ENCODE results near the gene SELENON. TPM values are rescaled to one million over a fixed set of nuclear protein-coding genes. Genes with fewer than 3 reads are reported as not detected.

SELENON gene
- polyA plus RNA-seq, 3 donors = 1.5 to 31.5 (median 3.5) TPM

- H3K4me2 ChIP-seq (replicated peaks; ENCODE audit: extremely low read depth, low read length, poor library complexity, severe bottlenecking) = no peak overlapping the region
- H3K4me3 Mint-ChIP-seq = no peak overlapping the region
- H3K27ac ChIP-seq (ENCODE audit: low read depth in 1 of 2, low read length in 2 of 2) = no peak overlapping the region
- no peaks in the 10 kb centered on the region for H3K4me1 Mint-ChIP-seq
- H3K27ac Mint-ChIP-seq = peak overlapping the region in 2 of 7 donors; percentile 33 to 46
- no peaks in the 10 kb centered on the region for H3K79me2 ChIP-seq (ENCODE audit: insufficient read depth, low read length)
- no peak for TF ChIP-seq CTCF (IDR thresholded peaks at IDR 0.05)
- H3K4me1 ChIP-seq (ENCODE audit: control insufficient read depth in 1 of 2, insufficient read depth in 2 of 2, low read length in 2 of 2) = no peaks in the 10 kb centered on the region
- 56% methylated on average over 11 of the region's 18 CpGs for WGBS (ENCODE audit: insufficient coverage)
- no peaks in the 10 kb centered on the region for H3K9me3 Mint-ChIP-seq
- H3K9me3 ChIP-seq (replicated peaks in 1 of 2; ENCODE audit: control insufficient read depth in 1 of 2, insufficient read depth in 1 of 2, low read length in 2 of 2) = no peaks in the 10 kb centered on the region
- H3K9ac ChIP-seq (ENCODE audit: insufficient read depth, low read length, poor library complexity, severe bottlenecking) = no peak overlapping the region
- DNase-seq = no peak
- H3K4me3 ChIP-seq (replicated peaks in 1 of 3; ENCODE audit: low read depth in 2 of 3, low read length in 3 of 3) = no peak overlapping the region
- peaks cover 17 to 37% of the 10 kb centered on the region in 2 donors for H3K36me3 ChIP-seq (replicated peaks in 1 of 2; ENCODE audit: control insufficient read depth in 1 of 2, insufficient read depth in 2 of 2, low read length in 2 of 2)
- intact Hi-C loops (cut with micrococcal nuclease) = no loop called here
- H2AFZ ChIP-seq (ENCODE audit: insufficient read depth, low read depth, low read length, poor library complexity, severe bottlenecking) = no peak overlapping the region
- H3K27me3 ChIP-seq (ENCODE audit: control insufficient read depth in 2 of 2, insufficient read depth in 2 of 2, low read length in 2 of 2) = no peaks in the 10 kb centered on the region
- peaks cover 33 to 46% of the 10 kb centered on the region in 2 donors for H3K36me3 Mint-ChIP-seq
- H3K27me3 Mint-ChIP-seq (ENCODE audit: low read depth in 3 of 3) = peaks cover 1 to 2% (median 2%) of the 10 kb centered on the region in 3 donors
- H4K20me1 ChIP-seq (ENCODE audit: insufficient read depth, low read length) = no peaks in the 10 kb centered on the region
Observed at GRCh38 chr1:25782608-25783201, 17.3 kb upstream of the SELENON start.

GRCh38 chr1:25784575-25785051 lies 15.4 kb upstream of the SELENON start:
- H4K20me1 ChIP-seq (ENCODE audit: insufficient read depth, low read length) = no peaks in the 10 kb centered on the region
- H3K36me3 Mint-ChIP-seq = peaks cover 28 to 41% of the 10 kb centered on the region in 2 donors
- no peak for DNase-seq
- peaks cover 0 to 4% (median 0%) of the 10 kb centered on the region in 7 donors for H3K9me3 Mint-ChIP-seq
- H3K4me2 ChIP-seq (replicated peaks; ENCODE audit: extremely low read depth, low read length, poor library complexity, severe bottlenecking) = no peak overlapping the region
- intact Hi-C loops (cut with micrococcal nuclease) = no loop called here
- no peaks in the 10 kb centered on the region for H3K9me3 ChIP-seq (replicated peaks in 1 of 2; ENCODE audit: control insufficient read depth in 1 of 2, insufficient read depth in 1 of 2, low read length in 2 of 2)
- 87% methylated on average over 7 of the region's 9 CpGs for WGBS (ENCODE audit: insufficient coverage)
- H2AFZ ChIP-seq (ENCODE audit: insufficient read depth, low read depth, low read length, poor library complexity, severe bottlenecking) = no peak overlapping the region
- no peaks in the 10 kb centered on the region for H3K27me3 ChIP-seq (ENCODE audit: control insufficient read depth in 2 of 2, insufficient read depth in 2 of 2, low read length in 2 of 2)
- H3K27ac ChIP-seq (ENCODE audit: low read depth in 1 of 2, low read length in 2 of 2) = no peak overlapping the region
- H3K4me3 ChIP-seq (replicated peaks in 1 of 3; ENCODE audit: low read depth in 2 of 3, low read length in 3 of 3) = no peak overlapping the region
- no peak overlapping the region for H3K4me3 Mint-ChIP-seq
- TF ChIP-seq CTCF (IDR thresholded peaks at IDR 0.05) = no peak
- no peak overlapping the region for H3K9ac ChIP-seq (ENCODE audit: insufficient read depth, low read length, poor library complexity, severe bottlenecking)
- H3K27me3 Mint-ChIP-seq (ENCODE audit: low read depth in 3 of 3) = peaks cover 1 to 2% (median 2%) of the 10 kb centered on the region in 3 donors
- H3K4me1 Mint-ChIP-seq = no peaks in the 10 kb centered on the region
- peak overlapping the region in 1 of 7 donors; percentile 5 for H3K27ac Mint-ChIP-seq
- H3K79me2 ChIP-seq (ENCODE audit: insufficient read depth, low read length) = no peaks in the 10 kb centered on the region
- H3K36me3 ChIP-seq (replicated peaks in 1 of 2; ENCODE audit: control insufficient read depth in 1 of 2, insufficient read depth in 2 of 2, low read length in 2 of 2) = peaks cover 12 to 35% of the 10 kb centered on the region in 2 donors
- H3K4me1 ChIP-seq (ENCODE audit: control insufficient read depth in 1 of 2, insufficient read depth in 2 of 2, low read length in 2 of 2) = no peaks in the 10 kb centered on the region
